PC-3 (cell line): Measurements from ENCODE around the gene PAEP. TPM values are rescaled to one million over a fixed set of nuclear protein-coding genes. Genes with fewer than 3 reads are reported as not detected.

Experiments
- ATAC-seq: fragments of 200-7000 bp; cut with Tn5 transposase; 2 replicates; pipeline ENCODE4 v1.9.1; 2020; ENCODE audit warnings: mild to moderate bottlenecking, moderate library complexity
- Bru-seq: library from RNA; stranded (reverse); fragments of 400-500 nt; gene quantifications from one replicate; lab custom pipeline; 2021; lab: Mats Ljungman, UMichigan
- BruChase-seq, 2 experiments: library from RNA; stranded (reverse); fragments of 400-500 nt; gene quantifications; one replicate each; lab custom pipeline; 2021; lab: Mats Ljungman, UMichigan
- BruUV-seq: library from RNA; stranded (reverse); fragments of 400-500 nt; replicated peaks from 2 replicates; lab custom pipeline; 2021; lab: Mats Ljungman, UMichigan
- CTCF ChIA-PET: fragments of 300-600 bp; sonication (Branson Sonifier 250); formaldehyde crosslinking; loops from one replicate; lab custom pipeline; 2022; ENCODE audit warnings: antibody characterized with exemption; lab: Charles Lee
- POLR2A ChIA-PET: fragments of 300-600 bp; sonication (Branson Sonifier 250); formaldehyde crosslinking; loops from one replicate; lab custom pipeline; 2022; ENCODE audit warnings: antibody characterized with exemption; ENCODE audit not compliant: unreplicated experiment; lab: Charles Lee
- DNase-seq: peaks from one replicate; pipeline ENCODE4 v3.0.0-alpha.2; 2015
- H2AFZ ChIP-seq: fragments of 300-600 bp; sonication (generic); 2 replicates; pipeline ENCODE4 v1.6.0; 2016; ENCODE audit warnings: antibody characterized with exemption, low read length
- H3F3A ChIP-seq: fragments of 300-600 bp; sonication (generic); one replicate; pipeline ENCODE4 v1.6.0; 2017; ENCODE audit warnings: antibody characterized with exemption, low read length, control low read depth, mild to moderate bottlenecking; ENCODE audit not compliant: unreplicated experiment
- H3K27ac ChIP-seq: fragments of 300-600 bp; sonication (generic); 2 replicates; pipeline ENCODE4 v1.5.1; 2016; ENCODE audit warnings: mild to moderate bottlenecking, low read length
- H3K27me3 ChIP-seq: fragments of 300-600 bp; sonication (generic); 2 replicates; pipeline ENCODE4 v1.6.1; 2016; ENCODE audit warnings: low read length, mixed read lengths
- H3K36me3 ChIP-seq: fragments of 300-600 bp; sonication (generic); 2 replicates; pipeline ENCODE4 v1.6.1; 2016; ENCODE audit warnings: low read depth, mixed run types, low read length, mixed read lengths
- H3K4me1 ChIP-seq: fragments of 300-600 bp; sonication (generic); 2 replicates; pipeline ENCODE4 v1.5.1; 2016; ENCODE audit warnings: low read length; ENCODE audit not compliant: insufficient read depth
- H3K4me2 ChIP-seq: fragments of 300-600 bp; sonication (generic); 2 replicates; pipeline ENCODE4 v1.6.0; 2016; ENCODE audit warnings: low read length
- H3K4me3 ChIP-seq: fragments of 300-600 bp; sonication (generic); 2 replicates; pipeline ENCODE4 v1.5.1; 2016; ENCODE audit warnings: mild to moderate bottlenecking, low read length, mixed read lengths
- H3K79me2 ChIP-seq: fragments of 300-600 bp; sonication (generic); 2 replicates; pipeline ENCODE4 v1.6.1; 2017; ENCODE audit warnings: low read length, mixed read lengths
- H3K9ac ChIP-seq: fragments of 300-600 bp; sonication (generic); 2 replicates; pipeline ENCODE4 v1.6.0; 2016; ENCODE audit warnings: mild to moderate bottlenecking, low read length
- H3K9me2 ChIP-seq: fragments of 300-600 bp; sonication (generic); replicated peaks from 2 replicates; pipeline ENCODE4 v1.6.1; 2016; ENCODE audit warnings: mixed run types, low read length, mixed read lengths
- H3K9me3 ChIP-seq: fragments of 300-600 bp; sonication (generic); 2 replicates; pipeline ENCODE4 v1.6.1; 2016; ENCODE audit warnings: low read length, mixed read lengths
- H4K20me1 ChIP-seq: fragments of 300-600 bp; sonication (generic); 2 replicates; pipeline ENCODE4 v1.6.1; 2016; ENCODE audit warnings: low read length, mixed read lengths
- EZH2 ChIP-seq: fragments of 300-600 bp; sonication (generic); IDR thresholded peaks from one replicate; pipeline ENCODE4 v1.6.1; 2017; ENCODE audit warnings: antibody characterized with exemption, mild to moderate bottlenecking, low read length; ENCODE audit not compliant: unreplicated experiment
- EZH2phosphoT487 ChIP-seq: fragments of 300-600 bp; sonication (generic); IDR thresholded peaks from 2 replicates; pipeline ENCODE4 v1.6.1; 2018; ENCODE audit warnings: mild to moderate bottlenecking, antibody characterized with exemption, low read length, borderline replicate concordance
- intact Hi-C: fragments of 100-400 bp; cut with micrococcal nuclease; formaldehyde crosslinking; loops from 2 replicates; pipeline ENCODE4 v1.9.0; 2023
- long read RNA-seq: library from polyadenylated mRNA; unstranded; transcript quantifications from one replicate; pipeline ENCODE4 v2.0.0, GENCODE V29; 2021; ENCODE audit not compliant: unreplicated experiment
- total RNA-seq: library from RNA; depleted of rRNA; stranded (reverse); fragments of >200 nt; gene quantifications from 2 replicates; pipeline ENCODE4 v1.2.3, GENCODE V29; 2014; rRNA removed
- TF ChIP-seq, protein P1 (sequence below): fragments of 300-600 bp; sonication (generic); conservative IDR thresholded peaks from 2 replicates; pipeline ENCODE4 v1.5.1; 2017; ENCODE audit warnings: antibody characterized with exemption, low read depth, mild to moderate bottlenecking, low read length

The PAEP gene
- total RNA-seq, result not detected in 2 replicates
- Bru-seq, nascent RNA, result not detected
- BruChase-seq, experiment 1, labeled RNA remaining after a 6-hour chase, result percentile 10 among the genes with signal in this experiment
- BruChase-seq, experiment 2, labeled RNA remaining after a 2-hour chase, result not detected
- long read RNA-seq, result 0 reads

DNA sequence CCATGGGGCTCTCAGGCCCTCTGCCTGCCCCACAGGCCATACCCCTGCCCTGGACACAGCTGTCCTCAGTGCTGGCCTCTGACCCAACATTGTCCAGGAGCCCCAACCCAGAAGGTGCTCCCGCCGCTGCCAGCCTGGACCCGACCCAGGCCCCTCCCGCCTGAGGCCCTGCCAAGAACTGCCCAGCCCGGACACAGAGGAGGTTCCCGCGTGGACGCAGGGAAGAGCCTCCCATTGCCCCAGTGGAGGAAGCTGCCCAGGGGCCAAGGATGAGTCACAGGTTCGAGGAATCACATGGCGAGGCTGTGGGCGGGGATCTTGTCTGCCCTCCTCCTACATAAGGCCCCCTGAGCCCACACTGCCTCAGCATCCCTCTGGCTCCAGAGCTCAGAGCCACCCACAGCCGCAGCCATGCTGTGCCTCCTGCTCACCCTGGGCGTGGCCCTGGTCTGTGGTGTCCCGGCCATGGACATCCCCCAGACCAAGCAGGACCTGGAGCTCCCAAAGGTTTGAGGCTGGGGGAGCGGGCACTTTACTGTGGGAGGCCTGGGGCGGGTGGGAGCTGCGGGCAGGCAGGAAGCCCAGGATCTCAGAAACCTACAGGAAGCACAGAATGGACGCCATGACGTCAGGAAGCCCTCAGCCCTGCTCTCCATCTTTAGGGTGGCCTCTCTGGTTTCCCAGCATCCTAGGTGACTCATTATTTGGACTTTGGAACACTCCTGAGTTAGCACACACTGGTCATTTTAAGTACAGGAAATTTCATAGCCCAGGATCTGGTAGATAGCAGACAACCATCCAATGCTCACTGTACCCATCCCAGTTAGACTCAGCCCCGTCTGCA, at the start of gene PAEP:
Gene PAEP, plus strand, starts transcription at position 366 of the 844 bp plus-strand sequence.
- no peaks in the 10 kb centered on the region for H4K20me1 ChIP-seq
- no peak within 1 kb of the TSS for H3K9ac ChIP-seq
- peak; percentile 60; the same call in 1 of the 2 replicates for ATAC-seq
- H3K79me2 ChIP-seq, result no peaks in the 10 kb centered on the region
- H3K4me3 ChIP-seq, result no peak within 1 kb of the TSS
- H3K9me3 ChIP-seq, result no peaks in the 10 kb centered on the region
- H3K36me3 ChIP-seq, result no peaks in the 10 kb centered on the region
- no TSS peak for BruUV-seq
- no peak within 1 kb of the TSS for H3K4me2 ChIP-seq
- no peaks in the 10 kb centered on the region for H3K27me3 ChIP-seq
- no peaks in the 10 kb centered on the region for H3K9me2 ChIP-seq
- H3K27ac ChIP-seq, result no peak within 1 kb of the TSS
- intact Hi-C loops, result no loop called here
- CTCF ChIA-PET, result no interaction called here
- H3K4me1 ChIP-seq, result peaks cover 7% of the 10 kb centered on the region; the same call in 1 of the 2 replicates
- DNase-seq, result peak; percentile 44
- TF ChIP-seq, protein P1, sequence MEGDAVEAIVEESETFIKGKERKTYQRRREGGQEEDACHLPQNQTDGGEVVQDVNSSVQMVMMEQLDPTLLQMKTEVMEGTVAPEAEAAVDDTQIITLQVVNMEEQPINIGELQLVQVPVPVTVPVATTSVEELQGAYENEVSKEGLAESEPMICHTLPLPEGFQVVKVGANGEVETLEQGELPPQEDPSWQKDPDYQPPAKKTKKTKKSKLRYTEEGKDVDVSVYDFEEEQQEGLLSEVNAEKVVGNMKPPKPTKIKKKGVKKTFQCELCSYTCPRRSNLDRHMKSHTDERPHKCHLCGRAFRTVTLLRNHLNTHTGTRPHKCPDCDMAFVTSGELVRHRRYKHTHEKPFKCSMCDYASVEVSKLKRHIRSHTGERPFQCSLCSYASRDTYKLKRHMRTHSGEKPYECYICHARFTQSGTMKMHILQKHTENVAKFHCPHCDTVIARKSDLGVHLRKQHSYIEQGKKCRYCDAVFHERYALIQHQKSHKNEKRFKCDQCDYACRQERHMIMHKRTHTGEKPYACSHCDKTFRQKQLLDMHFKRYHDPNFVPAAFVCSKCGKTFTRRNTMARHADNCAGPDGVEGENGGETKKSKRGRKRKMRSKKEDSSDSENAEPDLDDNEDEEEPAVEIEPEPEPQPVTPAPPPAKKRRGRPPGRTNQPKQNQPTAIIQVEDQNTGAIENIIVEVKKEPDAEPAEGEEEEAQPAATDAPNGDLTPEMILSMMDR, result no peak
- TF ChIP-seq EZH2phosphoT487 (no peak), EZH2 (no peak)
- no peaks in the 10 kb centered on the region for H3F3A ChIP-seq
- POLR2A ChIA-PET, result no interaction called here
- no peak within 1 kb of the TSS for H2AFZ ChIP-seq

DNA sequence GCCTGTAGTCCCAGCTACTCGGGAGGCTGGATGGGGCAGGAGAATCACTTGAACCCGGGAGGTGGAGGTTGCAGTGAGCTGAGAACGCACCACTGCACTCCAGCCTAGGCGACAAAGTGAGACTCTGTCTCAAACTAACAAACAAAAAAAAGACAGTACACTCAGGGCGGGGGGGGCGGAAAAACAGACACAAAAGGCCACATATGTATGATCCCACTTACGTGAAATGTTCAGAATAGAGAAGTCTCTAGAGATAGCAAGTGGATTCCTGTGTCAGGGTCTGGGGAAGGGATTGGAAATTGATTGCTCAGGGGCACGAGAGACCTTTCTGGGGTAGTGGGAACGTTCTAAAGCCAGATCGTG, 49.3 kb upstream of the PAEP start:
- intact Hi-C loops, result no loop called here
- DNase-seq, result no peak
- ATAC-seq, result no peak
- BruUV-seq, result no TSS peak
- ChIA-PET CTCF (no interaction called here), POLR2A (no interaction called here)
- Histone ChIP-seq H3K9me2 (no peaks in the 10 kb centered on the region), H2AFZ (no peak overlapping the region), H4K20me1 (no peaks in the 10 kb centered on the region), H3K4me1 (0 out of 2 replicates have a peak, but pooled peaks cover 4% of the 10 kb centered on the region), H3K36me3 (no peaks in the 10 kb centered on the region), H3K9me3 (no peaks in the 10 kb centered on the region), H3K27ac (no peak overlapping the region), H3F3A (no peaks in the 10 kb centered on the region), H3K27me3 (no peaks in the 10 kb centered on the region), H3K4me2 (no peak overlapping the region), H3K9ac (no peak overlapping the region), H3K79me2 (no peaks in the 10 kb centered on the region), H3K4me3 (no peak overlapping the region)
- no peak for TF ChIP-seq EZH2
- TF ChIP-seq EZH2phosphoT487, result no peak
- TF ChIP-seq, protein P1, result no peak

DNA sequence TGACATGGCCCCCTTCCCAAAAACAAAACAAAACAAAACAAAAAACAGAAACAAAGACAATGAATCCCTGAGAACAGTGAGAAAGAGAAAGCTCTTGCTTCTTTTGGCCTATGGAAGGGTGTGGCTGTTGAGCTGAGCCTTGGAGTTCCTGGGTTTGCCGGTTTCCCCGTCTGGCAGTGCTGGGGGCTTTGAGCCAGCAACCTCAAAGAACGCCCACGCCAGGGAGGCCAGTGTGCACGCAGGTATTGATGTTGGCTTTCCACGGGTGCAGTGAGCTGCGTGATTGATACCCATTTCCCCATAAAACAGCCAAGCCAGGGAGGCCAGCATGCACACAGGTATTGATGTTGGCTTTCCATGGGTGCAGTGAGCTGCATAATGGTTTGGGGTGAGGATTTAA, 48.7 kb upstream of the PAEP start:
- TF ChIP-seq, protein P1, result no peak
- TF ChIP-seq EZH2, result no peak
- no peak for TF ChIP-seq EZH2phosphoT487
- H3K79me2 ChIP-seq, result no peaks in the 10 kb centered on the region
- no peaks in the 10 kb centered on the region for H3K9me2 ChIP-seq
- no peak for ATAC-seq
- no peak overlapping the region for H3K4me2 ChIP-seq
- no peak overlapping the region for H2AFZ ChIP-seq
- no peaks in the 10 kb centered on the region for H3K9me3 ChIP-seq
- CTCF ChIA-PET, result no interaction called here
- DNase-seq, result no peak
- intact Hi-C loops, result no loop called here
- H3K27ac ChIP-seq, result no peak overlapping the region
- 0 out of 2 replicates have a peak, but pooled peaks cover 4% of the 10 kb centered on the region for H3K4me1 ChIP-seq
- no TSS peak for BruUV-seq
- H3F3A ChIP-seq, result no peaks in the 10 kb centered on the region
- no peaks in the 10 kb centered on the region for H3K36me3 ChIP-seq
- H4K20me1 ChIP-seq, result no peaks in the 10 kb centered on the region
- no peaks in the 10 kb centered on the region for H3K27me3 ChIP-seq
- no peak overlapping the region for H3K4me3 ChIP-seq
- no peak overlapping the region for H3K9ac ChIP-seq
- POLR2A ChIA-PET, result no interaction called here
